NOMO-1 (cell line): Measurements from ENCODE around the gene MACROD2.
"Not testable (repeated sequence)": the region's sequence is repeated elsewhere in the genome, so short reads cannot be mapped to it uniquely, and the experiment has no call there.

ENCODE experiments used
- DNase-seq, 2 experiments: peaks; one replicate each; lab custom pipeline; 2025; ENCODE audit not compliant: unreplicated experiment in 2 of 2; lab: John Stamatoyannopoulos, UW

MACROD2 gene

GRCh38 chr20:14446446-14446845 lies 451.1 kb downstream of the MACROD2 start:
- DNase-seq, result no peak

DNA sequence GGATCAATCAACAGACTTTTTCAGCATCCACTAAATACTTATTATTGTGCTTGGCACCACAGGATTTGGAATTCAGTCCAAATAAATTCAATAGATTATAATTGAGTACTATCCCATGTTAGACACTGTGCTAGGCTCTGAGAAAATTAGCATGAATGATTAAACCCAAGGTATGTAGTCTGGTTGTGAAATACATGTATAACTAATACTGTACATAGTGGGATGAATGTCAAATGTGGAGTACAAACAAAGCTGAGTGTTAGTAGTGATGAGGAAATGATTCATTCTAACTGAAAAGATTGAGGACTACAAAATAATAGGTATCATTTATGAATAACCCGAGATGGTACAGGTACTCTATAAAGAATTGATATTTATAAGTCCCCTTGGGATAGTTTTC lies 454.0 kb downstream of the MACROD2 start:
- DNase-seq, result no peak

DNA sequence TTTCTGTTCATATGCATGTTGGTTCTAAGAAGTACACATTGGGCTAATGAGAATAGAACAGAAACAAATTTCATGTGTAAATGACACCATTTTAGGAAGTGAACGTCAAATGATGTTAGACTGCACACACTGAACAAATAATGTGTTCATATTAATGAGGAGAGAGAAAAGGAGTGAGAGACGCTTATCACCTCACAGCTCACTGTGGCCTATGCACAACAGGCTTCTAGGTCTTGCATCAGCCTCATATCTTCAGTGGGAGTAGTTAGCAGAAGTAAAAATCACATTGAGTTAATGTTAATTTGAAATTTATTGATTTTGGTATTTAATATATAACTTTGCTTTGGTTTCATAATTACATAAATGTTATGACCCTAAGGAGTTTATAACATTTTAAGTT lies 454.9 kb downstream of the MACROD2 start:
- DNase-seq, result no peak

- DNase-seq, result no peak
Observed at GRCh38 chr20:14451458-14451857, 456.1 kb downstream of the MACROD2 start.

DNA sequence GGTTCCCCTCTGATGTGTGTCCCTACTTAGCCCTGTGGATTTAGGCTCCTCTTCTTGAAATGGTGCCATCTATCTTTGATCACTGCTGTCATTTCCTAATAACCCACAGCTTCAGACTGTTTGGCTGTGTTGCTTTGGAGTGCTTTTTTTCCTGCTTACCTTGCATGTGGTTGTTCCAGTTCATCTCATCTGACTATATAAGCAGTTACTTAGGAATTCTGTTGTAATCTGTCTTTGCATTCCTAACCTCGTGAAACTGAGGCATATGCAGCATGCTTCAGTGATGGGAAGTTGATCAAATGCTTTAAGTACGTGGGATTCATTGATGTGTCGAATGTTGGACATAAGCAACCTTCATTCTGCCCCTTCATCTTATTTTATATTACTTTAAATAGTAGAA lies 457.9 kb downstream of the MACROD2 start:
- DNase-seq, result no peak

GRCh38 chr20:14454296-14454695 lies 459.0 kb downstream of the MACROD2 start:
- DNase-seq, result no peak

DNA sequence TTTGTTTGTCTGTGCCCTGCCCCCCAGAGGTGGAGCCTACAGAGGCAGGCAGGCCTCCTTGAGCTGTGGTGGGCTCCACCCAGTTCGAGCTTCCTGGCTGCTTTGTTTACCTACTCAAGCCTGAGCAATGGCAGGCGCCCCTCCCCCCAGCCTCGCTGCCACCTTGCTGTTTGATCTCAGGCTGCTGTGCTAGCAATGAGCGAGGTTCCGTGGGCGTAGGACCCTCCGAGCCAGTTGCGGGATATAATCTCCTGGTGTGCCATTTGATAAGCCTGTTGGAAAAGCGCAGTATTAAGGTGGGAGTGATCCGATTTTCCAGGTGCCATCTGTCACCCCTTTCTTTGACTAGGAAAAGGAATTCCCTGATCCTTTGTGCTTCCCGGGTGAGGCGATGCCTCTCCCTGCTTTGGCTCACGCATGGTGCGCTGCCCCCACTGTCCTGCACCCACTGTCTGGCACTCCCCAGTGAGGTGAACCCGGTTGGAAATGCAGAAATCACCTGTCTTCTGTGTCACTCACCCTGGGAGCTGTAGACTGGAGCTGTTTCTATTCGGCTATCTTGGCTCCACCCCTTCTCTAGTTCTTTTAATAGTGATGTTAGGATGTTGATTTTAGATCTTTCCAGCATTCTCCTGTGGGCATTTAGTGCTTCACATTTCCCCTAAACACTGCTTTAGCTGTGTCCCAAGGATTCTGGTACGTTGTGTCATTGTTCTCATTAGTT lies 471.9 kb downstream of the MACROD2 start:
- not testable (repeated sequence) for DNase-seq

- DNase-seq, result no peak
Observed at GRCh38 chr20:14470231-14470899, 475.0 kb downstream of the MACROD2 start.

DNA sequence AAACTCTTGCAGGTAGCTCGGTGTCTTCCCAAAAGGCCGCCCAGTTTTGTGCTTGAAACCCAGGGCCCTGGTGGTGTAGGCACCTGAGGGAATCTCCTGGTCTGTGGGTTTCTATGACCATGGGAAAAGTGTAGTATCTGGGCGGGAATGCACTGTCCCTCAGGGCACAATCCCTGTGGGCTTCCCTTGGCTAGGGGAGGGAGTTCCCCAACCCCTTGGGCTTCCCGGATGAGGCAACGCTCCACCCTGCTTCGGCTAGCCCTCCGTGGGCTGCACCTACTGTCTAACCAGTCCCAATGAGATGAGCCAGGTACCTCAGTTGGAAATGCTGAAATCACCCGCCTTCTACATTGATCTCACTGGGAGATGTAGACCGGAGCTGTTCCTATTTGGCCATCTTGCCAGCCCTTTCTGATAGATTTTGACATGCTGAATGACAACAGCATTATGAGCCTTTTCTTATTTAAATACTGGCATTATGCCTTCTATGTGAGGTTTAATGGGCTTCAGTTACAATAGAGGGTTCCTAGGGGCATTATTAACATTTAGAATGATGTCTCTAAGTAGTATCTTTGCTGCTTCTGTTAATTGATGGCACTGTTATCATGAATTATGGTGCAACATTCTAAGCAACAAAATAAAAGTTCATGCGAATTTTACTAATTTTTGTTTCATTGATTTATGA lies 475.8 kb downstream of the MACROD2 start:
- no peak for DNase-seq

DNA sequence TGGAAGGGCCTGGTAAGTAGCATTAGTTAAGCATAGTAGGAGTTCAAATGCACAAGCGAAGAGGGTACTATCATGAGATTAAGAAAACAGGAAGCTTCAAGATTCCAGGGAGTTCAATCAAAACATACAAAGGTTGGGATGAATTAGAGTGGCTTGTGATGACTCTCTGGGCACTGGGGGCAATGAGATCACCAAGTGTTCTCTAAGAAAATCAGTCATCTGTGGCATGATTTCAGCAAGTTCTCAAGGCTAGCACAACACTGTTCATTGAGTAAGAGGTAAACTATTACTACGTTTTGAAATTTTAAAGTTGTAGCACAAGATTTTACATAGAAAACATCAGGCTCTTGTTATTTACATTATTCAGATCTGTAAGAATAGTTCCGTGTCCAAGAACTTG lies 481.8 kb downstream of the MACROD2 start:
- DNase-seq, result no peak

- DNase-seq, result no peak
Observed at GRCh38 chr20:14478126-14478525, 482.8 kb downstream of the MACROD2 start.

DNA sequence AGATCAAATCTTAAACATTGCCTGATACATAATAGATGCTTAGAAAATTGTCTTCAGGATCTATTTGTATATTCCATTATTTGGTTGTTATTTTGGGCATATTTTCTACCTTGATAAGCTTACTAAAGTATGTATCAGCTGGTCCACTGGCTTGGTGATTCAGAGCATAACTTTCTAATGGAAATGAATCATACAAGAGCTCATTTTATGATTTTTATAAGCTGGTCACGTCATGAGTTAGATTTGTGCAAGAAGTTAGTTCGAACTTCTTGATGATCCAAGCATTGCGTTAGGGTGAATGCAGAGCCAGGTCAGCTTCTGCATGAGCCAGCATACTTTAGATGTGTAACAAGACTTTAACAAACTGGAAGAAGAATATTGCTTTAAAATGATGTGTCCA lies 486.5 kb downstream of the MACROD2 start:
- no peak for DNase-seq

DNA sequence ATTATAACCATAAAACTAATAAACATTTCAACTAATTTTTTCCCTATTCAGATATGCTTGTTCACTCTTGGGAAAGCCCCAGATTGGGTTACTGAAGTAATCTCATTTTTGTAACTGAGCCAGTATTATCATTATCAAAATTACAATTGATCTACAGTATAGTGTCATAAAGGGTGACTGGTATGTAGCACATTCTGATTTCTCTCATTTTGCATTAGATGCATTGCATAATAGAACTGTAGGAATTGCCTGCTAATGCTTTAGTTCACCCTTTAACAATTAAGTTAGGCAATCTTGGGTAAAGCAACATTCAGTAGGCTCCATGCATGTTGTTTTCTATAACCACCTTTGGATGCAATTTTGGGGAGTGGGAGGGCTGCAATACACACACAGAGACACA lies 492.9 kb downstream of the MACROD2 start:
- DNase-seq, result no peak

- no peak for DNase-seq
Observed at GRCh38 chr20:14488756-14489479, 493.6 kb downstream of the MACROD2 start.

DNA sequence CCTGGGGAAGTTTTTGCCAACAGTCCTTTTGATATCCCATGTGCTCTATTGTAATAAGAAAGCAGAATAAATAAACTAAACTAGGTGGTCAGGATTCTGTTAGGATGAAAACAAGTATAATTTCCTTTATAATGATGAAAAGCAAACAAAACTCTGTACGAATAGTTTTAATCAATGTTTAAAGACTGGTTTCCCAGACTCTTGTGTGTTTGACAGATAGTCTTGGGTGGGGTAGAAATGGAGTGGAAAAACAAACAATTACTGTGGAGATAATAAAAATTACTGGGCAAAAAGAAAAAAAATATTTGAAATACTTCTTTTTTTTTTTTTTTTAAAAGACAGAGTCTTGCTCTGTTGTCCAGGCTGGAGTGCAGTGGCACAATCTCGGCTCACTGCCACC lies 494.2 kb downstream of the MACROD2 start:
- DNase-seq, result no peak

DNA sequence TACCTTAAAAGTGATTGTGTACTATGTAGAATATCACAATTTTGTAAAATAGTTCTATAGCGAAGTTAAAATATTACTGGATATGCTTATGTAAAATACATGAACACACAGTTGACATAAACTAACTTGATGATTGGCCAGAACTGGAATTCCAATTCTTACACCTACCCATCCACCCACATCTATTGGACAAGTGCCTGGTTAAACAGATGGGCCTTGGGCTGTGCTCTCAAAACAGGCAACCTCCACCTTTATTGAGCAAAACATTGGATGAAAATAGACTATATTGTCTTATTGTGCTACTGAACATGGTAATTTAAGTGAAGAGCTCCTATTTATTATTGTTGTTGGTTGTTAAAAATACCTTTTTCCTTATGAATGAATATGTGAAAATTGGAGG lies 496.1 kb downstream of the MACROD2 start:
- DNase-seq, result no peak

- no peak for DNase-seq
Observed at GRCh38 chr20:14493408-14493807, 498.1 kb downstream of the MACROD2 start.

GRCh38 chr20:14494355-14494754 lies 499.0 kb downstream of the MACROD2 start:
- no peak for DNase-seq

DNA sequence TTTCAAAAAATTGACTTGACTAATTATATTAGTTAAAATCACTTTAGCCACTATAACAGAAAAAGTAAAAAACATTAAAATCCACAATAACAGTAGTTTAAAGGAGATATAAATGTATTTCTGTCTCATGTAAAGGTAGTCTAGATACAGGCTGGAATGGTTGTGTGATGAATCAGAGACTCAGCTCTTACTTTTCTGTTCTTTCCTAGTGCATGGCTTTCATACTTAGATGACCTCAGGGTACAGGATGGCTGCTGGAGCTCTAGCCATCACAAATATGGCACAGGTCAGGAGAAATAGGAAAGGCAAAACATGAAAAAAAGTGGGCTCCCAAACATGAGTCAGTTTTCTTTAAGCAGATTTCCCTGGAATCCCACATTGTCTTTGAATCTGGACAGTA lies 499.8 kb downstream of the MACROD2 start:
- no peak for DNase-seq

- no peak for DNase-seq
Observed at GRCh38 chr20:14497004-14497403, 501.7 kb downstream of the MACROD2 start.

GRCh38 chr20:14498772-14499171 lies 503.5 kb downstream of the MACROD2 start:
- no peak for DNase-seq
